Esophagus squamous epithelium (tissue), 4 donors: ENCODE results near the gene ARMC8.

Experiments used
- POLR2A ChIP-seq, 4 donors: fragments of 450-650 bp; IDR thresholded peaks; one replicate each; pipeline ENCODE4 v1.6.1; 2017; ENCODE audit warnings: antibody characterized with exemption in 4 of 4, mild to moderate bottlenecking in 4 of 4, moderate library complexity in 3 of 4
- TF ChIP-seq, protein P1 (sequence below), 6 experiments: fragments of 450-650 bp in 4 of 6; fragments of 200-600 bp in 2 of 6; sonication (generic) in 2 of 6; IDR thresholded peaks; one replicate each; pipeline ENCODE4 v1.5.1; 2016 to 2019; ENCODE audit warnings: antibody characterized with exemption in 6 of 6, mild to moderate bottlenecking in 4 of 6, moderate library complexity in 4 of 6

DNA sequence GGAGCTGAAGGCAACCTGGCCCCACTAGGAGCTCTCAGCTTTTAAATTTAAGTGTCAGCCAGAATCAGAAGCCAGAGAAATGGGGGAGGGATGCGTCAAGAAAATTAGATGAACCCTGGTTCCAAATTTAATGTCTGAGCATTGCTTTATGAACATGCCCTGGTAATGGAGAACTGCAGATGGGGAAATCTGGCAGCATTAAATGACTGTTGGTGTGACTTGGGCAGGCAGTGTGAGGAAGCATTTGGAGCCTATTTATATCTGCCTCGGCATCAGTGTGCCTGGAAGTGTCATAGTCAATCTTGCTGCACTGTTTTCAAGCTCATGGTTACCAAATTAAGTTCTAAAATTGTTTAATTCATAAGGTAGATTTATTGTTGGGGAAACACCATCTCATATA, 113.5 kb downstream of the ARMC8 start:
- TF ChIP-seq, protein P1, sequence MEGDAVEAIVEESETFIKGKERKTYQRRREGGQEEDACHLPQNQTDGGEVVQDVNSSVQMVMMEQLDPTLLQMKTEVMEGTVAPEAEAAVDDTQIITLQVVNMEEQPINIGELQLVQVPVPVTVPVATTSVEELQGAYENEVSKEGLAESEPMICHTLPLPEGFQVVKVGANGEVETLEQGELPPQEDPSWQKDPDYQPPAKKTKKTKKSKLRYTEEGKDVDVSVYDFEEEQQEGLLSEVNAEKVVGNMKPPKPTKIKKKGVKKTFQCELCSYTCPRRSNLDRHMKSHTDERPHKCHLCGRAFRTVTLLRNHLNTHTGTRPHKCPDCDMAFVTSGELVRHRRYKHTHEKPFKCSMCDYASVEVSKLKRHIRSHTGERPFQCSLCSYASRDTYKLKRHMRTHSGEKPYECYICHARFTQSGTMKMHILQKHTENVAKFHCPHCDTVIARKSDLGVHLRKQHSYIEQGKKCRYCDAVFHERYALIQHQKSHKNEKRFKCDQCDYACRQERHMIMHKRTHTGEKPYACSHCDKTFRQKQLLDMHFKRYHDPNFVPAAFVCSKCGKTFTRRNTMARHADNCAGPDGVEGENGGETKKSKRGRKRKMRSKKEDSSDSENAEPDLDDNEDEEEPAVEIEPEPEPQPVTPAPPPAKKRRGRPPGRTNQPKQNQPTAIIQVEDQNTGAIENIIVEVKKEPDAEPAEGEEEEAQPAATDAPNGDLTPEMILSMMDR (IDR thresholded peaks at IDR 0.05): no peak
- no peak for TF ChIP-seq POLR2A (IDR thresholded peaks at IDR 0.05)
